Prostate gland (tissue), 2 donors: ENCODE results near the gene BPIFB4. TPM values are rescaled to one million over a fixed set of nuclear protein-coding genes. Genes with fewer than 3 reads are reported as not detected.

Experiments used
- DNase-seq: peaks from one replicate; pipeline ENCODE4 v3.0.0-alpha.2; 2019; ENCODE audit warnings: low spot score
- H3K27ac ChIP-seq, 2 donors: fragments of 200-600 bp; sonication (generic); 2 replicates each; pipeline ENCODE4 v1.5.1; 2017 to 2019
- H3K27me3 ChIP-seq: fragments of 200-600 bp; sonication (generic); replicated peaks from 2 replicates; pipeline ENCODE4 v1.5.1; 2019; ENCODE audit not compliant: insufficient read depth
- H3K36me3 ChIP-seq, 2 donors: fragments of 200-600 bp; sonication (generic); 1 replicate in 1 of 2; 2 replicates in 1 of 2; pipeline versions ENCODE4 v1.5.1 to v1.8.1; 2017 to 2019
- H3K4me1 ChIP-seq: fragments of 200-600 bp; sonication (generic); replicated peaks from 2 replicates; pipeline ENCODE4 v1.5.1; 2019
- H3K4me3 ChIP-seq, 2 donors: fragments of 200-600 bp; sonication (generic); 2 replicates each; pipeline ENCODE4 v1.5.1; 2017 to 2019
- H3K9me3 ChIP-seq: fragments of 200-600 bp; sonication (generic); 2 replicates; pipeline ENCODE4 v1.5.1; 2017
- CTCF ChIP-seq, 4 experiments: fragments of 200-600 bp in 2 of 4; fragments of 450-650 bp in 2 of 4; sonication (generic) in 2 of 4; IDR thresholded peaks; 1 replicate in 3 of 4; 2 replicates in 1 of 4; pipeline ENCODE4 v1.5.1; 2016 to 2019; ENCODE audit warnings: antibody characterized with exemption in 4 of 4, mild to moderate bottlenecking in 2 of 4, moderate library complexity in 2 of 4
- POLR2A ChIP-seq: fragments of 450-650 bp; IDR thresholded peaks from one replicate; pipeline ENCODE4 v1.6.1; 2016; ENCODE audit warnings: antibody characterized with exemption, mild to moderate bottlenecking
- POLR2AphosphoS5 ChIP-seq: sonication (generic); formaldehyde crosslinking; IDR thresholded peaks from one replicate; pipeline ENCODE4 v1.6.1; 2017; ENCODE audit warnings: antibody characterized with exemption
- WGBS: methylation state at CpG from one replicate; pipeline ENCODE4 v1.1.5; 2018; 5-methylcytosine and 5-hydroxymethylcytosine counted together
- intact Hi-C: fragments of 100-400 bp; cut with DNase I; formaldehyde crosslinking; loops from one replicate; pipeline ENCODE4 v1.14.2; 2022
- total RNA-seq, 2 donors: library from RNA; depleted of rRNA; stranded (reverse); fragments of >200 nt; gene quantifications; one replicate each; pipeline ENCODE4 v1.1.0, GENCODE V29; 2016

Gene BPIFB4
- total RNA-seq, 2 donors from 2014 or later, result 1.1 TPM; not detected in 1

DNA sequence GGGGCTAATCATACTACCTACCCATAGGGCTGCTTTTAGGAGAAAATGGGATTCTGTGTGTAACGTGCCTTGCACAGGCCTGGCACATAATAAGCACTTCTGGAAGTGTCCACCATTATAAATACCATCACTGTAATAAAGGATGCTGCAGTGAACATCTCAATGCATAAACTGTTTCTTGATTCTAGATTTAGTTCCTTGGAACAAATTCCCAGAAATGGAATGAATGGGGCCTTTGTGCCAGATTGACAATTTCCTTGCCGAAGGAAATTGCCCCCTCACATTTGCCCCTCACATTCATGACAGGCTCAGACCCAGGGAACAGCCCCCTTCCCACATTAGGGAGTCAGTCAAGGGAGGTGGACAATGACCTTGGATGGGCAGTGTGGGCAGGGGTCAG lies 29.2 kb downstream of the BPIFB4 start:
- Histone ChIP-seq H3K27me3 (no peaks in the 10 kb centered on the region), H3K27ac (no peak overlapping the region), H3K36me3 (no peaks in the 10 kb centered on the region), H3K4me1 (no peaks in the 10 kb centered on the region), H3K4me3 (no peak overlapping the region), H3K9me3 (no peaks in the 10 kb centered on the region)
- no peak for TF ChIP-seq POLR2AphosphoS5
- no peak for TF ChIP-seq POLR2A
- no peak for TF ChIP-seq CTCF (IDR thresholded peaks at IDR 0.05)
- intact Hi-C loops, result no loop called here
- WGBS, result 46% methylated on average over 2 of the region's 2 CpGs
- DNase-seq, result no peak

DNA sequence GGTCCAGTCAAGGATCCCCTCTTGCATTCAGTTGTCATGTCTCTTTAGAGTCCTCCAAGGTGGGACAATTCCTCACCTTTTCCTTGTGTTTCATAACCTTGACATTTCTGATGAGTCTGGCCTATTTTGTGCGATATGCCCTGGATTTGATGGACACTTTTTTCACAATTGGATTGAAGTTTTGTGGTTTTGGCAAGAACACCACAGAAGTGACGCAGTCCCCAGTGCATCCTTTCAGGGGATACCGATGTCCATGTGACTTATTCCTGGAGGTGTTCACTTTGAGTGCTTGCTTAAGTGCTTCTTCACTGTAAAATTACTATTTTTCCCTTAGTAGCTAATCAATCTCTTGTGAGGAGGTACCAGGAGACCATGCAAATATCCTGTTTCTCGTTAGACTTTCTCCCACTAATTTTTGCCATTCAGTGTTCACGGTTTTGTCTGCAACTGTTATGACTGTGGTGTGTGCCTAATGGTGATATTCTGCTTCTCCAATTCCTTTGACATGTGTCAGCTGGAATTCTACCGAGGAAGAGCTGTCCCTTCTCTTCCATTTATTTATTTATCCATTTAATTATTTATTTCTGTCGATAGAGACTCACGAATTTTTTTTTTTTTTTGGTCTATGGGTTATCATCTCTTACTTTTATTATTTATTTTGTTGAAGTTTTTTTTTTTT lies 30.8 kb downstream of the BPIFB4 start:
- no peaks in the 10 kb centered on the region for H3K9me3 ChIP-seq

GRCh38 chr20:33111306-33111705 lies 31.9 kb downstream of the BPIFB4 start:
- no peaks in the 10 kb centered on the region for H3K4me1 ChIP-seq
- WGBS, result 95% methylated on average over 5 of the region's 5 CpGs
- H3K36me3 ChIP-seq, result no peaks in the 10 kb centered on the region
- no peak for DNase-seq
- H3K9me3 ChIP-seq, result no peaks in the 10 kb centered on the region
- TF ChIP-seq POLR2A (no peak), CTCF (IDR thresholded peaks at IDR 0.05) (no peak), POLR2AphosphoS5 (no peak)
- H3K27ac ChIP-seq, result no peak overlapping the region
- H3K4me3 ChIP-seq, result no peak overlapping the region
- no peaks in the 10 kb centered on the region for H3K27me3 ChIP-seq
- intact Hi-C loops, result no loop called here

More for the DNA sequence above, 30.8 kb downstream of the BPIFB4 start:
- TF ChIP-seq POLR2A (no peak), POLR2AphosphoS5 (no peak), CTCF (IDR thresholded peaks at IDR 0.05) (no peak)
- H3K27ac ChIP-seq, result no peak overlapping the region
- no peaks in the 10 kb centered on the region for H3K4me1 ChIP-seq
- intact Hi-C loops, result no loop called here
- H3K27me3 ChIP-seq, result no peaks in the 10 kb centered on the region
- H3K4me3 ChIP-seq, result no peak overlapping the region
- 84% methylated on average over 8 of the region's 8 CpGs for WGBS
- no peak for DNase-seq
- no peaks in the 10 kb centered on the region for H3K36me3 ChIP-seq

DNA sequence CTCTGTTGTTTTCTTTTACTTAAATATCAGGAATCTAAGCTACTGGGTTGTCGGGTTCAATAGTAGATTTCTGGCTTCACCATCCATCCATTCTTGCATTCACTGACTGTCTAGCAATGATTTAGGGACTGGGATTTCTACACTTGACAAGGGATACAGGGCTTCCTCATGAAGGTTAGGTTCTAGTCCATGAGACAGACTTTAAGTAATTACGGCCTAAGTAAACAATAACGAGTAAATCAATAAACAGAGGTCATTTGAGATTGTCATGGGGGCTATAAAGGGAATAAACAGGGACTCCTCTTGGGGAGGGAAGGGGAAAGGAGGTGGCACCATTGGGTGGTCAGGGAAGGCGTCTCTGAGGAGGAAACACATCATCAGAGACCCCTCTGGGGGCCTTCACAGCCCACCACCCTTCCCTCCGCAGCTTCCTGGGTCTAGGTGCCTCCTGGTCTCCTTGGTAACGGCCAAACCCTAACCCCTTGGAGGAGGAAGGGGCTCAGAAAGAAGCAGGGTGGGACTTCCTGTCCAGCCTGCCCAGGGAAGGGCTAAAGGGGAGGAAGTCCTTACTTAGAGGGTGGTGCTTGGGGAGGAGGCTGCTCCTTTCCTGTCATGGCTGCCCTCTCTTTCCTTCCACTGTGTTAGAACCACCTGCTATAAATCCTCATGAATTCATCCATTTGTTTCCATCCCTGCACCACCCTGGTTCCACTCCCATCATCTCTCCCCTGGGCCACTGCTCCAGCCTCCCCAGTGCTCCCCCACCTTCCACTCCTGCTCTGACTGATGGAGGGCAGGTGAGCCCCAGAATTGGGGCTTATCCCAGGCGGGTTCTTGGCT lies 33.3 kb downstream of the BPIFB4 start:
- no peak overlapping the region for H3K4me3 ChIP-seq
- no peak overlapping the region for H3K27ac ChIP-seq
- no peaks in the 10 kb centered on the region for H3K4me1 ChIP-seq
- intact Hi-C loops, result no loop called here
- no peaks in the 10 kb centered on the region for H3K27me3 ChIP-seq
- TF ChIP-seq POLR2AphosphoS5 (no peak), CTCF (IDR thresholded peaks at IDR 0.05) (no peak), POLR2A (no peak)
- no peaks in the 10 kb centered on the region for H3K9me3 ChIP-seq
- 64% methylated on average over 7 of the region's 7 CpGs for WGBS
- no peak for DNase-seq
- H3K36me3 ChIP-seq, result no peaks in the 10 kb centered on the region
